GM21786 (cell line): ENCODE results near the gene MYO9B.
"Not testable (repeated sequence)": the region's sequence is repeated elsewhere in the genome, so short reads cannot be mapped to it uniquely, and the experiment has no call there.

Experiments used
- ATAC-seq: cut with Tn5 transposase; IDR thresholded peaks from one replicate; pipeline ENCODE4 v1.9.1; 2021; ENCODE audit not compliant: unreplicated experiment

Gene MYO9B

GRCh38 chr19:17090583-17090982 lies 15.0 kb downstream of the MYO9B start:
- no peak for ATAC-seq

- no peak for ATAC-seq
Observed at GRCh38 chr19:17091758-17092333, 16.3 kb downstream of the MYO9B start.

- ATAC-seq: no peak
Observed at GRCh38 chr19:17092696-17093095, 17.1 kb downstream of the MYO9B start.

- not testable (repeated sequence) for ATAC-seq
Observed at GRCh38 chr19:17094694-17095093, 19.1 kb downstream of the MYO9B start.

- ATAC-seq: no peak
Observed at GRCh38 chr19:17095141-17095919, 19.8 kb downstream of the MYO9B start.

- no peak for ATAC-seq
Observed at GRCh38 chr19:17097593-17098126, 22.1 kb downstream of the MYO9B start.

- no peak for ATAC-seq
Observed at GRCh38 chr19:17098326-17098725, 22.7 kb downstream of the MYO9B start.

- no peak for ATAC-seq
Observed at GRCh38 chr19:17101686-17102628, 26.4 kb downstream of the MYO9B start.

- no peak for ATAC-seq
Observed at GRCh38 chr19:17103177-17103576, 27.6 kb downstream of the MYO9B start.

- ATAC-seq: no peak
Observed at GRCh38 chr19:17104679-17105078, 29.1 kb downstream of the MYO9B start.

GRCh38 chr19:17105556-17105955 lies 30.0 kb downstream of the MYO9B start:
- ATAC-seq: no peak

GRCh38 chr19:17106964-17107363 lies 31.4 kb downstream of the MYO9B start:
- ATAC-seq: not testable (repeated sequence)

- ATAC-seq: no peak
Observed at GRCh38 chr19:17107546-17108452, 32.2 kb downstream of the MYO9B start.

- ATAC-seq: no peak
Observed at GRCh38 chr19:17108453-17108784, 32.8 kb downstream of the MYO9B start.

- ATAC-seq: no peak
Observed at GRCh38 chr19:17109300-17109699, 33.7 kb downstream of the MYO9B start.

GRCh38 chr19:17109962-17110598 lies 34.5 kb downstream of the MYO9B start:
- no peak for ATAC-seq

GRCh38 chr19:17110599-17110966 lies 35.0 kb downstream of the MYO9B start:
- no peak for ATAC-seq

GRCh38 chr19:17111766-17112165 lies 36.2 kb downstream of the MYO9B start:
- no peak for ATAC-seq

GRCh38 chr19:17112271-17112670 lies 36.7 kb downstream of the MYO9B start:
- no peak for ATAC-seq

GRCh38 chr19:17112700-17113099 lies 37.1 kb downstream of the MYO9B start:
- no peak for ATAC-seq
